Loucy (cell line): ENCODE data around the gene MNT.

Source experiments
- CTCF ChIP-seq: fragments of 200-600 bp; sonication (generic); conservative IDR thresholded peaks from 2 replicates; pipeline ENCODE4 v1.5.1; 2014; ENCODE audit warnings: mild to moderate bottlenecking, antibody characterized with exemption, low read length
- EZH2phosphoT487 ChIP-seq: fragments of 200-600 bp; IDR thresholded peaks from 2 replicates; pipeline ENCODE4 v1.6.1; 2018; ENCODE audit warnings: antibody characterized with exemption, mild to moderate bottlenecking, moderate library complexity, borderline replicate concordance

GRCh38 chr17:2361010-2361760 lies 39.7 kb downstream of the MNT start:
- TF ChIP-seq EZH2phosphoT487: no peak
- no peak for TF ChIP-seq CTCF
